Keratinocyte (primary cell): ENCODE results near the gene ZNF680.

Experiments
- EZH2 ChIP-seq: IDR thresholded peaks from one replicate; pipeline ENCODE4 v1.6.1; 2012; ENCODE audit warnings: inconsistent platforms, mild to moderate bottlenecking, low read length, moderate library complexity
- TF ChIP-seq, protein P1 (sequence below), 3 experiments: IDR thresholded peaks in 1 of 3; conservative IDR thresholded peaks in 1 of 3; optimal IDR thresholded peaks in 1 of 3; 2 replicates in 2 of 3; 3 replicates in 1 of 3; pipeline versions ENCODE3 to v1.5.1; 2011; ENCODE audit warnings: low read length in 3 of 3, mild to moderate bottlenecking in 3 of 3, moderate library complexity in 2 of 3, control low read depth in 1 of 3, inconsistent platforms in 1 of 3; ENCODE audit not compliant: insufficient read depth in 2 of 3; ENCODE audit errors: extremely low read depth in 1 of 3

DNA sequence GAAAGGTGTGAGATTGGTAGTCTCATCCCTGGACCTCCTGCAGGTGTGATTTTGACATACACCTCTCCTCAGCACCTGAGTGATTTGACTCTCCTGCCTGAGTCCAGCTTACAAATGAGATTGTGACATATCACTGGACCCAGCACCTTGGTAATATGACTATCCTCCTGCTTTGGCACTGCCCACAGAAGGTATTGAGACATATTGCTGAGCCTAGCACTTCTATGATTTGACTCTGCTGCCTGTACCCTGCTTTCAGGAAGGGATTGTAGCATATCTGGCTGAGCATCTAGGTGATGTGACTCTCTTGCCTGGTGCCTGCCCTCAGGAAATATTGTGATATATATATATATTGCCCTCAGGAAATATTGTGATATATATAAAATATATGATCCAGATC lies 43.5 kb upstream of the ZNF680 start:
- TF ChIP-seq, protein P1, sequence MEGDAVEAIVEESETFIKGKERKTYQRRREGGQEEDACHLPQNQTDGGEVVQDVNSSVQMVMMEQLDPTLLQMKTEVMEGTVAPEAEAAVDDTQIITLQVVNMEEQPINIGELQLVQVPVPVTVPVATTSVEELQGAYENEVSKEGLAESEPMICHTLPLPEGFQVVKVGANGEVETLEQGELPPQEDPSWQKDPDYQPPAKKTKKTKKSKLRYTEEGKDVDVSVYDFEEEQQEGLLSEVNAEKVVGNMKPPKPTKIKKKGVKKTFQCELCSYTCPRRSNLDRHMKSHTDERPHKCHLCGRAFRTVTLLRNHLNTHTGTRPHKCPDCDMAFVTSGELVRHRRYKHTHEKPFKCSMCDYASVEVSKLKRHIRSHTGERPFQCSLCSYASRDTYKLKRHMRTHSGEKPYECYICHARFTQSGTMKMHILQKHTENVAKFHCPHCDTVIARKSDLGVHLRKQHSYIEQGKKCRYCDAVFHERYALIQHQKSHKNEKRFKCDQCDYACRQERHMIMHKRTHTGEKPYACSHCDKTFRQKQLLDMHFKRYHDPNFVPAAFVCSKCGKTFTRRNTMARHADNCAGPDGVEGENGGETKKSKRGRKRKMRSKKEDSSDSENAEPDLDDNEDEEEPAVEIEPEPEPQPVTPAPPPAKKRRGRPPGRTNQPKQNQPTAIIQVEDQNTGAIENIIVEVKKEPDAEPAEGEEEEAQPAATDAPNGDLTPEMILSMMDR (optimal IDR thresholded peaks at IDR 0.05 in 1 of 3, IDR thresholded peaks at IDR 0.05 in 1 of 3, conservative IDR thresholded peaks at IDR 0.05 in 1 of 3; ENCODE audit: extremely low read depth in 1 of 3, insufficient read depth in 2 of 3, low read length in 3 of 3) = no peak
- no peak for TF ChIP-seq EZH2
